Jurkat, Clone E6-1 (cell line): Measurements from ENCODE around the gene BGN.

ENCODE experiments used
- DNase-seq: peaks from one replicate; pipeline ENCODE4 v3.0.0-alpha.2; 2011; ENCODE audit warnings: low read depth, low spot score
- H3K4me3 ChIP-seq: 2 replicates; pipeline ENCODE4 v1.5.1; 2011; ENCODE audit warnings: mild to moderate bottlenecking, low read length, control low read depth, moderate library complexity

BGN gene

DNA sequence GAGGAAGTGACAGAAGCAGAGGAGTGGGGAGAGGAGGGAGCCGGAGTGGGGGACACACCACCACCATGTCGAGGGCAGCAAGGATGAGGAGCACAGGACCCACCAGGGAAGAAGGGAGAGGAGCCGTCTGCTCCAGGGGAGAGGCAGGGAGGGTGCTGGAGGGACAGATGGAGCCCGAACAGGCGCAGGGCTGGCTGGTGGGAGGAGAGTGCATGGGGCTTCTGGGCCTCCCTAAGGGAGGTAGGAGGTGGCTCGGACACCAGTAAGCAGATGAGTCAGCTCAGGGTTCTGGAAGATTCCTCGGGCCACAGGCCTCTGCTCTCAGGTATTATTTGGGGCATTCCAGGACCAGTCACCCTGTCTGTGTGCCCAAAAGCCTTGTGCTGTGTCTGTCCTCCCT lies 52.4 kb downstream of the BGN start:
- no peak for DNase-seq
- no peak overlapping the region for H3K4me3 ChIP-seq

DNA sequence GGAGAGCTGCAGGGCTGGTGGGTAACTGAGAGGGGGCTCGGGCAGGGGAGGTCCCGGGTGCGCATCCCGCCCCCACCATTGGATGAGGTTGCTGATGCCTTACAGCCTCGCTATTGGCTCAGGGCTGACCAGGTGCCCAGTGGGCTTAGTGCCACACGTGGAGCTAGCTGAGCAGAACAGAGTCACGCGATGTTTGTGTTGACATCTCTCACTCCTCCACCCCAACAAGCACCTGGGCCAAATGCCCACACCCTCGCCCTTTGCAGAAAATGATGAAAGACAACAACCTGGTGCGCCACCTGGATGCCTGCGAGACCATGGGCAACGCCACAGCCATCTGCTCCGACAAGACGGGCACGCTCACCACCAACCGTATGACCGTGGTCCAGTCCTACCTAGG lies 54.5 kb downstream of the BGN start:
- H3K4me3 ChIP-seq, result no peak overlapping the region
- DNase-seq, result no peak

DNA sequence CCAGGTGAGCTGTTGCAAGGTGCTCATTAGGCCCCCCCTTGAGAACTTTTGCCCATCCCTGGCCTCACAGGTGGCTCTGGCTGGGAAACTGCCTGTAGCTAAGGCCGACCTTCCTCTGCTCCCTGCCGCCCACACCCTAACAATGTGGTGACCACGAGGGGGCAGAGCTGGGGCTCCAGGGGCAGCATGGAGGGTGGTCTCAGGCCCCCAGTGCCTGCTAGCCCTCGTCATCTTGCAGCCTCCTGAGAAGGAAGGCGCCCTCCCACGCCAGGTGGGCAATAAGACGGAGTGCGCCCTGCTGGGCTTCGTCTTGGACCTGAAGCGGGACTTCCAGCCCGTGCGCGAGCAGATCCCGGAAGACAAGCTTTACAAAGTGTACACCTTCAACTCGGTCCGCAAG lies 55.0 kb downstream of the BGN start:
- H3K4me3 ChIP-seq, result no peak overlapping the region
- no peak for DNase-seq

DNA sequence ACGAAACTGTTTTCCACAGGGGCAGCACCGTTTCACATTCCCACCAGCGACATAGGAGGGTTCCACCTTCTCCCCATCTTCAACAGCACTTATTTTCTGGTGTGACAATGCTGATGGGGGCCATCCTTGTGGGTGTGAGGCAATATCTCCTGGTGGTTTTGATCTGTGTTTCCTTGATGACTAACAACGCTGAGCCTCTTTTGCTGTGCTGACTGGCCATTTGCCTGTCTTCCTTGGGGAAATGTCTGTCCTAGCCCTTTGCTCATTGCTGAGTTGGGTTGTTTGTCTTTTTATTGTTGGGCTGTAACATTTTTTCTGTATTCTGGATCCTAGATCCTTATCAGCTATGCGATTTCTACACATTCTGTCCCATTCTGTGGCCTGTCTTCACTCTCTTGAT lies 56.4 kb downstream of the BGN start:
- DNase-seq, result no peak
- no peak overlapping the region for H3K4me3 ChIP-seq

DNA sequence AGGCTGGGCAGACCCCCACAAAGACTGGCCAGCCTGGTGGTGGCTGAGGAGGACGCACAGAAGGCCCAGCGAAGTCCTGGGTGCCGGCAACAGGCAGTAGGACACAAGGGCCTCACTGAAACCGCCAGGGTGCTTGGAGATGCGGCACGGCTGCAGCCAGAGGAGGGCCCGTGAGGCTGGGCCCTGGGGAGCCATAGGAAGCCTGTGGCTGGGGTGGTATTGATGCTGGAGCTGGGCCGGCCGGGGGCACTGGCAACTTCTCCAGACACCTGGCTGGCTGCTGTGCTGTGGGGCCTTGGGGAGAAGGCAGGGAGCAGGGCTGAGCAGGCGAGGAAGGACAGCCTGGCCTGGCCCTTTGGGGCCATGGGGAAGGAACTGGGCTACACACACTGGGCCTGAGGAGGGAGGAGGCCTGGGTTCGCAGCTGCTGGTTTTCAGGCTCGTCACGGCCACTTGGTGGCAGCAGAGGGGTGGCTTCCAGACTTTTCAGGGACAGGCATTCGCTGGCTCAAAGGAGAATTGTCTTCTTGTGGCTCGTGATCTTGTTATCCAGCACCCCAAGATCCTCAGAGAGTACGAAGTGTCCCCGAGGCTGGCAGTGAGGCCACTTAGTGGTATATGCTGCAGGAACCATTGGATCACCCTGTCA lies 59.9 kb downstream of the BGN start:
- H3K4me3 ChIP-seq, result no peak overlapping the region
- DNase-seq, result no peak

DNA sequence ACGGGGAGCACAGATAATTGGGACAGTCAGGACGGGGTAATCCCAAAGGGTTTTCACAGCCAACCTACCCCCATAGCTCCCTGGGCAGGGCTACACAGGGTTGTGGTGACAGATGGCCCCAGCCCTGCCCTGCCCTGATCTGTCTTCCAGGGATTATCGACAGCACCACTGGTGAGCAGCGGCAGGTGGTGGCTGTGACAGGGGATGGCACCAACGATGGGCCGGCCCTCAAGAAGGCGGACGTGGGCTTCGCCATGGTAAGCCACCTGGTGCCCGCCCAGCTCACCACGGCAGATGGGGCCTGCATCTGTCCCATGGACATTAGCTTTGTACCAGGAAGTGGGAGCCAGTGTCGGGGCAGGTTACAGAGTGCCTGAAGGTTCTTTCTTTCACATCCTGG lies 62.0 kb downstream of the BGN start:
- DNase-seq, result no peak
- H3K4me3 ChIP-seq, result no peak overlapping the region

DNA sequence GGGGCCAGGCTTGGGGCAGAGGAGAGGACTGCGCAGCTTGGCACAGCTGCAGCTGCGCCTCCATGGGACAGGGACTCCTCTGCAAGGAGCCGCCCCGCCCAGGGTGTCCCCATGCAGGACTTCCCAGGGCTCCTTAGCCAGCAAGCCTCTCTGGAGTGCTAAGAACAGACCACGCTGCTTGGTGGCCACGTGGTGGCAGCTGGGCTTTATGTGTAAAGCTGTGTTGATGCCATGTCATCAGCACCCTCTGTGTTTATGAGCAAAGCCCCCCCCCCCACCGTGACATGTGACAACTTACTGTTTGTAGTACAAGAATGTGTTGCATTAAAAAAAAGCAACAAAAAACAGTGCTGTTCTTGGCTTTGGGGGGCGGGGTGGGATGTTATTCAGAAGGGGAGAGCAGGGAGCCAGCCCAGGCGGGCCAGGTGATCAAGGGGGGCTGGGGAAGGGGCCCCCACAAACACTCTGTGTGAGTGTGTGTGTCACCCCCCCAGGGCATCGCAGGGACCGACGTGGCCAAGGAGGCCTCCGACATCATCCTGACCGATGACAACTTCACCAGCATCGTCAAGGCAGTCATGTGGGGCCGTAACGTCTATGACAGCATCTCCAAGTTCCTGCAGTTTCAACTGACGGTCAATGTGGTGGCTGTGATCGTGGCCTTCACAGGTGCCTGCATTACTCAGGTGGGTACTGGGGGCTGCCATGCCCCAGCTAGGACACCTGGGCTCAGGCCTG lies 63.0 kb downstream of the BGN start:
- H3K4me3 ChIP-seq, result no peak overlapping the region
- no peak for DNase-seq
